ENCODE results near the gene PSD. TPM values are rescaled to one million over a fixed set of nuclear protein-coding genes. Genes with fewer than 3 reads are reported as not detected.

PSD gene
- total and polyA plus RNA-seq, 9 of the 15 experiments (the other 6 are each of a cell fraction or from before 2014, with no cell fraction given), result 0.11 to 1.7 (median 0.54) TPM; not detected in 2

DNA sequence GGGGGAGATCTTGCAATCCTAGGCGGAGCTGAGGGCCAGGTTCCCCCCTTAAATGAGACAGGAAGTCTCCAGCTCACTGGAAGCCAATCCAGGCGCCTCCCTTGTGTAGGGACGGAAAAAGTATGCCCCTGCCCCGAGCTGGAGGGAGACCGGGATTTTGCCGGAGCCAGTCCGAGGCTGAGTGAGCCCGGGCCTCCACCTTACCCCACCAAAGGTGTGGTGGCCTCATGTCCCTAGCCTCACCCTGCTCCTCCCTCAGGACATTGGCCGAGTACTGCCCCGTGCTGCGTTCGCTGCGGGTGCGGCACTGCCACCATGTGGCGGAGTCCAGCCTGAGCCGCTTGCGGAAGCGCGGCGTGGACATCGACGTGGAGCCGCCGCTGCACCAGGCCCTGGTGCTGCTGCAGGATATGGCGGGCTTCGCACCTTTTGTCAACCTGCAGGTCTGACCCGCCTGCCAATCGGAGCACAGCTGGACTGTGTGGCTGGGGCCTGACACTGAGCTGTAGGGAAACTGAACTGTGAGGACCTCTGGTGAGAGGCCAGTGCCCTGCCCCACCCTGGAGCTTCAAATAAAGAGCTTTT lies 4.1 kb upstream of the PSD start (continued):
- TF ChIP-seq, protein P1, sequence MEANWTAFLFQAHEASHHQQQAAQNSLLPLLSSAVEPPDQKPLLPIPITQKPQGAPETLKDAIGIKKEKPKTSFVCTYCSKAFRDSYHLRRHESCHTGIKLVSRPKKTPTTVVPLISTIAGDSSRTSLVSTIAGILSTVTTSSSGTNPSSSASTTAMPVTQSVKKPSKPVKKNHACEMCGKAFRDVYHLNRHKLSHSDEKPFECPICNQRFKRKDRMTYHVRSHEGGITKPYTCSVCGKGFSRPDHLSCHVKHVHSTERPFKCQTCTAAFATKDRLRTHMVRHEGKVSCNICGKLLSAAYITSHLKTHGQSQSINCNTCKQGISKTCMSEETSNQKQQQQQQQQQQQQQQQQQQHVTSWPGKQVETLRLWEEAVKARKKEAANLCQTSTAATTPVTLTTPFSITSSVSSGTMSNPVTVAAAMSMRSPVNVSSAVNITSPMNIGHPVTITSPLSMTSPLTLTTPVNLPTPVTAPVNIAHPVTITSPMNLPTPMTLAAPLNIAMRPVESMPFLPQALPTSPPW (CRISPR knock-in tag; IDR thresholded peaks at IDR 0.05), result peak; percentile 39; the same call in 1 of the 2 replicates
- TF ChIP-seq ZNF384 (IDR thresholded peaks at IDR 0.05; ENCODE audit: low read depth, low read length) (peak; percentile 35; the same call in 1 of the 2 replicates), ZNF778 (CRISPR knock-in tag; IDR thresholded peaks at IDR 0.05) (no peak), ZNF444 (CRISPR knock-in tag; IDR thresholded peaks at IDR 0.05) (no peak), MYBL2 (IDR thresholded peaks at IDR 0.05; ENCODE audit: low read depth) (no peak), MYBL2 (CRISPR knock-in tag; IDR thresholded peaks at IDR 0.05; ENCODE audit: borderline replicate concordance) (no peak), HNRNPK (IDR thresholded peaks at IDR 0.05; ENCODE audit: low read depth, low read length, poor library complexity, severe bottlenecking) (no peak), RFX5 (IDR thresholded peaks at IDR 0.05; ENCODE audit: low read depth, low read length) (no peak), CBX1 (IDR thresholded peaks at IDR 0.05; ENCODE audit: low read depth) (peak; percentile 63; the same call in 1 of the 2 replicates), FOXM1 (IDR thresholded peaks at IDR 0.05; ENCODE audit: low read depth) (no peak), FOXM1 (CRISPR knock-in tag; IDR thresholded peaks at IDR 0.05; ENCODE audit: low read depth) (no peak), SRSF9 (IDR thresholded peaks at IDR 0.05; ENCODE audit: borderline replicate concordance, low read depth, low read length) (no peak), TSC22D4 (tag; IDR thresholded peaks at IDR 0.05) (no peak), ZNF232 (CRISPR knock-in tag; IDR thresholded peaks at IDR 0.05) (no peak), POLR2A (conservative IDR thresholded peaks at IDR 0.05) (peak; percentile 64), ZNF274 (IDR thresholded peaks at IDR 0.05; ENCODE audit: borderline replicate concordance, low read depth, low read length) (no peak), GATAD2B (IDR thresholded peaks at IDR 0.05; ENCODE audit: borderline replicate concordance) (no peak), NR2F6 (CRISPR knock-in tag; IDR thresholded peaks at IDR 0.05) (no peak), POU5F1 (IDR thresholded peaks at IDR 0.05; ENCODE audit: borderline replicate concordance, low read depth, low read length, partially characterized antibody) (no peak), ZNF124 (CRISPR knock-in tag; IDR thresholded peaks at IDR 0.05) (no peak)
- TF ChIP-seq, protein P2, sequence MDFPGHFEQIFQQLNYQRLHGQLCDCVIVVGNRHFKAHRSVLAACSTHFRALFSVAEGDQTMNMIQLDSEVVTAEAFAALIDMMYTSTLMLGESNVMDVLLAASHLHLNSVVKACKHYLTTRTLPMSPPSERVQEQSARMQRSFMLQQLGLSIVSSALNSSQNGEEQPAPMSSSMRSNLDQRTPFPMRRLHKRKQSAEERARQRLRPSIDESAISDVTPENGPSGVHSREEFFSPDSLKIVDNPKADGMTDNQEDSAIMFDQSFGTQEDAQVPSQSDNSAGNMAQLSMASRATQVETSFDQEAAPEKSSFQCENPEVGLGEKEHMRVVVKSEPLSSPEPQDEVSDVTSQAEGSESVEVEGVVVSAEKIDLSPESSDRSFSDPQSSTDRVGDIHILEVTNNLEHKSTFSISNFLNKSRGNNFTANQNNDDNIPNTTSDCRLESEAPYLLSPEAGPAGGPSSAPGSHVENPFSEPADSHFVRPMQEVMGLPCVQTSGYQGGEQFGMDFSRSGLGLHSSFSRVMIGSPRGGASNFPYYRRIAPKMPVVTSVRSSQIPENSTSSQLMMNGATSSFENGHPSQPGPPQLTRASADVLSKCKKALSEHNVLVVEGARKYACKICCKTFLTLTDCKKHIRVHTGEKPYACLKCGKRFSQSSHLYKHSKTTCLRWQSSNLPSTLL (IDR thresholded peaks at IDR 0.05), result no peak
- TF ChIP-seq, protein P3, sequence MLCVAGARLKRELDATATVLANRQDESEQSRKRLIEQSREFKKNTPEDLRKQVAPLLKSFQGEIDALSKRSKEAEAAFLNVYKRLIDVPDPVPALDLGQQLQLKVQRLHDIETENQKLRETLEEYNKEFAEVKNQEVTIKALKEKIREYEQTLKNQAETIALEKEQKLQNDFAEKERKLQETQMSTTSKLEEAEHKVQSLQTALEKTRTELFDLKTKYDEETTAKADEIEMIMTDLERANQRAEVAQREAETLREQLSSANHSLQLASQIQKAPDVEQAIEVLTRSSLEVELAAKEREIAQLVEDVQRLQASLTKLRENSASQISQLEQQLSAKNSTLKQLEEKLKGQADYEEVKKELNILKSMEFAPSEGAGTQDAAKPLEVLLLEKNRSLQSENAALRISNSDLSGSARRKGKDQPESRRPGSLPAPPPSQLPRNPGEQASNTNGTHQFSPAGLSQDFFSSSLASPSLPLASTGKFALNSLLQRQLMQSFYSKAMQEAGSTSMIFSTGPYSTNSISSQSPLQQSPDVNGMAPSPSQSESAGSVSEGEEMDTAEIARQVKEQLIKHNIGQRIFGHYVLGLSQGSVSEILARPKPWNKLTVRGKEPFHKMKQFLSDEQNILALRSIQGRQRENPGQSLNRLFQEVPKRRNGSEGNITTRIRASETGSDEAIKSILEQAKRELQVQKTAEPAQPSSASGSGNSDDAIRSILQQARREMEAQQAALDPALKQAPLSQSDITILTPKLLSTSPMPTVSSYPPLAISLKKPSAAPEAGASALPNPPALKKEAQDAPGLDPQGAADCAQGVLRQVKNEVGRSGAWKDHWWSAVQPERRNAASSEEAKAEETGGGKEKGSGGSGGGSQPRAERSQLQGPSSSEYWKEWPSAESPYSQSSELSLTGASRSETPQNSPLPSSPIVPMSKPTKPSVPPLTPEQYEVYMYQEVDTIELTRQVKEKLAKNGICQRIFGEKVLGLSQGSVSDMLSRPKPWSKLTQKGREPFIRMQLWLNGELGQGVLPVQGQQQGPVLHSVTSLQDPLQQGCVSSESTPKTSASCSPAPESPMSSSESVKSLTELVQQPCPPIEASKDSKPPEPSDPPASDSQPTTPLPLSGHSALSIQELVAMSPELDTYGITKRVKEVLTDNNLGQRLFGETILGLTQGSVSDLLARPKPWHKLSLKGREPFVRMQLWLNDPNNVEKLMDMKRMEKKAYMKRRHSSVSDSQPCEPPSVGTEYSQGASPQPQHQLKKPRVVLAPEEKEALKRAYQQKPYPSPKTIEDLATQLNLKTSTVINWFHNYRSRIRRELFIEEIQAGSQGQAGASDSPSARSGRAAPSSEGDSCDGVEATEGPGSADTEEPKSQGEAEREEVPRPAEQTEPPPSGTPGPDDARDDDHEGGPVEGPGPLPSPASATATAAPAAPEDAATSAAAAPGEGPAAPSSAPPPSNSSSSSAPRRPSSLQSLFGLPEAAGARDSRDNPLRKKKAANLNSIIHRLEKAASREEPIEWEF (CRISPR knock-in tag; IDR thresholded peaks at IDR 0.05), result no peak
